Suprapubic skin (tissue), 3 donors: ENCODE data around the gene MRPL40.

Experiments
- EP300 ChIP-seq: sonication (generic); formaldehyde crosslinking; IDR thresholded peaks from one replicate; pipeline ENCODE4 v1.6.1; 2017; ENCODE audit warnings: antibody characterized with exemption
- POLR2A ChIP-seq, 2 donors: fragments of 450-650 bp; IDR thresholded peaks; one replicate each; pipeline ENCODE4 v1.6.1; 2017; ENCODE audit warnings: antibody characterized with exemption in 2 of 2, mild to moderate bottlenecking in 2 of 2, moderate library complexity in 2 of 2
- TF ChIP-seq, protein P1 (sequence below), 2 donors: fragments of 200-600 bp in 1 of 2; fragments of 450-650 bp in 1 of 2; sonication (generic) in 1 of 2; IDR thresholded peaks; one replicate each; pipeline ENCODE4 v1.5.1; 2016 to 2019; ENCODE audit warnings: antibody characterized with exemption in 2 of 2, mild to moderate bottlenecking in 1 of 2, moderate library complexity in 1 of 2

- TF ChIP-seq, protein P1, sequence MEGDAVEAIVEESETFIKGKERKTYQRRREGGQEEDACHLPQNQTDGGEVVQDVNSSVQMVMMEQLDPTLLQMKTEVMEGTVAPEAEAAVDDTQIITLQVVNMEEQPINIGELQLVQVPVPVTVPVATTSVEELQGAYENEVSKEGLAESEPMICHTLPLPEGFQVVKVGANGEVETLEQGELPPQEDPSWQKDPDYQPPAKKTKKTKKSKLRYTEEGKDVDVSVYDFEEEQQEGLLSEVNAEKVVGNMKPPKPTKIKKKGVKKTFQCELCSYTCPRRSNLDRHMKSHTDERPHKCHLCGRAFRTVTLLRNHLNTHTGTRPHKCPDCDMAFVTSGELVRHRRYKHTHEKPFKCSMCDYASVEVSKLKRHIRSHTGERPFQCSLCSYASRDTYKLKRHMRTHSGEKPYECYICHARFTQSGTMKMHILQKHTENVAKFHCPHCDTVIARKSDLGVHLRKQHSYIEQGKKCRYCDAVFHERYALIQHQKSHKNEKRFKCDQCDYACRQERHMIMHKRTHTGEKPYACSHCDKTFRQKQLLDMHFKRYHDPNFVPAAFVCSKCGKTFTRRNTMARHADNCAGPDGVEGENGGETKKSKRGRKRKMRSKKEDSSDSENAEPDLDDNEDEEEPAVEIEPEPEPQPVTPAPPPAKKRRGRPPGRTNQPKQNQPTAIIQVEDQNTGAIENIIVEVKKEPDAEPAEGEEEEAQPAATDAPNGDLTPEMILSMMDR (IDR thresholded peaks at IDR 0.05): no peak
- no peak for TF ChIP-seq POLR2A (IDR thresholded peaks at IDR 0.05)
- no peak for TF ChIP-seq EP300
Measured at GRCh38 chr22:19455585-19456370, 23.4 kb downstream of the MRPL40 start.
